OCI-LY1 (cell line): ENCODE results near the gene CACFD1.

Source experiments
- H2AFZ ChIP-seq: fragments of 200-600 bp; sonication (generic), shearing (Covaris generic); 2 replicates; pipeline ENCODE4 v1.6.0; 2014; ENCODE audit warnings: antibody characterized with exemption, mild to moderate bottlenecking, low read length
- H3F3A ChIP-seq: fragments of 200-600 bp; sonication (generic), shearing (Covaris generic); 2 replicates; pipeline ENCODE4 v1.6.0; 2014; ENCODE audit warnings: mild to moderate bottlenecking, antibody characterized with exemption, low read length, moderate library complexity; ENCODE audit not compliant: insufficient read depth
- H3K27ac ChIP-seq: fragments of 200-600 bp; sonication (generic); 2 replicates; pipeline ENCODE4 v1.5.1; 2014; ENCODE audit warnings: low read length, mixed run types, mild to moderate bottlenecking, low read depth; ENCODE audit not compliant: poor library complexity, severe bottlenecking
- H3K27me3 ChIP-seq: fragments of 200-600 bp; sonication (generic); 2 replicates; pipeline ENCODE4 v1.6.0; 2014; ENCODE audit warnings: antibody characterized with exemption, mild to moderate bottlenecking, low read length, moderate library complexity; ENCODE audit not compliant: insufficient read depth
- H3K36me3 ChIP-seq: fragments of 200-600 bp; sonication (generic); 2 replicates; pipeline ENCODE4 v1.6.1; 2014; ENCODE audit warnings: mild to moderate bottlenecking, antibody characterized with exemption, low read length, moderate library complexity, mixed read lengths; ENCODE audit not compliant: insufficient read depth
- H3K4me1 ChIP-seq: fragments of 200-600 bp; sonication (generic); 2 replicates; pipeline ENCODE4 v1.5.1; 2014; ENCODE audit warnings: mild to moderate bottlenecking, low read length, moderate library complexity; ENCODE audit not compliant: insufficient read depth, severe bottlenecking
- H3K4me2 ChIP-seq: fragments of 200-600 bp; sonication (generic), shearing (Covaris generic); 2 replicates; pipeline ENCODE4 v1.6.1; 2014; ENCODE audit warnings: low read length
- H3K4me3 ChIP-seq: fragments of 200-600 bp; sonication (generic); 2 replicates; pipeline ENCODE4 v1.5.1; 2014; ENCODE audit warnings: low read length, low read depth, mild to moderate bottlenecking, mixed read lengths; ENCODE audit not compliant: poor library complexity, severe bottlenecking
- H3K79me2 ChIP-seq: fragments of 200-600 bp; shearing (Covaris generic); 2 replicates; pipeline ENCODE4 v1.6.1; 2016; ENCODE audit warnings: mixed run types, low read length, mixed read lengths; ENCODE audit not compliant: insufficient read depth
- H3K9ac ChIP-seq: fragments of 200-600 bp; sonication (generic), shearing (Covaris generic); 2 replicates; pipeline ENCODE4 v1.6.1; 2014; ENCODE audit warnings: mild to moderate bottlenecking, low read length, mixed read lengths
- H3K9me2 ChIP-seq: fragments of 200-600 bp; sonication (generic), shearing (Covaris generic); 2 replicates; pipeline ENCODE4 v1.6.1; 2014; ENCODE audit warnings: low read depth, mild to moderate bottlenecking, low read length, mixed read lengths
- H3K9me3 ChIP-seq: fragments of 200-600 bp; shearing (Covaris generic); 2 replicates; pipeline ENCODE4 v1.6.1; 2014; ENCODE audit warnings: low read length, mixed read lengths
- H4K20me1 ChIP-seq: fragments of 200-600 bp; sonication (generic), shearing (Covaris generic); 2 replicates; pipeline ENCODE4 v1.6.0; 2016; ENCODE audit warnings: mild to moderate bottlenecking, low read length; ENCODE audit not compliant: insufficient read depth
- CTCF ChIP-seq: fragments of 200-600 bp; sonication (generic), shearing (Covaris generic); IDR thresholded peaks from 2 replicates; pipeline ENCODE4 v1.5.1; 2017; ENCODE audit warnings: mild to moderate bottlenecking, antibody characterized with exemption, low read length, moderate library complexity, mixed read lengths
- EZH2 ChIP-seq: fragments of 200-600 bp; sonication (generic), shearing (Covaris generic); IDR thresholded peaks from 2 replicates; pipeline ENCODE4 v1.8.0; 2017; ENCODE audit warnings: borderline replicate concordance, mixed run types, mild to moderate bottlenecking, antibody characterized with exemption, low read length, moderate library complexity, mixed read lengths

Gene CACFD1

DNA sequence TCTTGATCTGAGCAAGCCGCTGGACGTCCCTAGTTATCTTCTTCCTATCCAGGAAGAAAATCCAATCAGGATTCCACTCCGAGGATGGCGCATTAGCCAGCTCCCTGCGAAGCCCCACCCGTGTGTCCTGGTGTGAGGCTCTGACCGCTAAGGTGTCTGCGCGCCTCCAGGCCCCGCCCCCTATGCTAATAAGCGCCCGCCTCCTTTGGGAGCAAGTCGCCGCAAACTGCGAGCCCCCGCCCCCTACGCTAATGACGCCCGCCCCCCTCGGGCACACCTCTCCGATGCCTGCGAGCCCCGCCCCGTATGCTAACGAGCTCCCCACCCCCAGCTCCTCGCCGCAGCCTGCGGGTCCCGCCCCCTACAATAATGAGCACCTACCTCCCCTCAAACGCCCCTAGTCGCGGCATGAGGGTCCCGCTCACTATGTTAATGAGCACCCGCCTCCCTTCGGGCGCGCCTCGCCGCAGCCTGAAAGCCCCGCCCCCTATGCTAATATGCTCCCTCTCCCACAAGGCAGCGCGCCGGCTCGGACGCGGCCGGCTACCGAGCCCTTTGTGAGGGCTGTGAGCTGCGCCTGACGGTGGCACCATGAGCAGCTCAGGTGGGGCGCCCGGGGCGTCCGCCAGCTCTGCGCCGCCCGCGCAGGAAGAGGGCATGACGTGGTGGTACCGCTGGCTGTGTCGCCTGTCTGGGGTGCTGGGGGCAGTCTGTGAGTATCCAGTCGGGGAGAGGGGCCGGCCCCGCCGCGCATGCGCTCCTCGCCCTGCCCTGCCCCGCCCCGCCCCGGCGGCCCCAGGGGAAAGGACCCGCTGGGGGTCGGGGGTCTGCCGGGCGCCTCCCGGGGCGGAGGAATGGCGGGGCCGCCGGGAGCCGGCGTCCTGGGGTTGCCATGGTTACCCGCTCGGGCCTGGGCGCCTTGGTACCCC lies at the start of gene CACFD1:
TSS of gene CACFD1 (plus strand) at position 503 of the 929 bp plus-strand sequence. CDS start at position 592, 89 bp downstream.
- peak within 1 kb of the TSS; percentile 65 for H3K9ac ChIP-seq
- no peak within 1 kb of the TSS for H2AFZ ChIP-seq
- peaks cover 3% of the 10 kb centered on the region; the same call in 1 of the 2 replicates for H3K27me3 ChIP-seq
- no peaks in the 10 kb centered on the region for H3K79me2 ChIP-seq
- H3K4me3 ChIP-seq: peak within 1 kb of the TSS; percentile 65
- H3F3A ChIP-seq: no peaks in the 10 kb centered on the region
- peaks cover 13% of the 10 kb centered on the region for H3K4me1 ChIP-seq
- no peaks in the 10 kb centered on the region for H4K20me1 ChIP-seq
- peak within 1 kb of the TSS; percentile 66 for H3K4me2 ChIP-seq
- no peaks in the 10 kb centered on the region for H3K9me3 ChIP-seq
- peak within 1 kb of the TSS; percentile 8 for H3K27ac ChIP-seq
- H3K36me3 ChIP-seq: no peaks in the 10 kb centered on the region
- no peaks in the 10 kb centered on the region for H3K9me2 ChIP-seq
- TF ChIP-seq EZH2: no peak
- TF ChIP-seq CTCF: no peak

GRCh38 chr9:133415170-133415569 lies 44.6 kb upstream of the CACFD1 start:
- H4K20me1 ChIP-seq: no peaks in the 10 kb centered on the region
- H3K36me3 ChIP-seq: peaks cover 59% of the 10 kb centered on the region
- no peak for TF ChIP-seq EZH2
- no peak for TF ChIP-seq CTCF
- no peaks in the 10 kb centered on the region for H3K27me3 ChIP-seq
- no peaks in the 10 kb centered on the region for H3F3A ChIP-seq
- no peak overlapping the region for H2AFZ ChIP-seq
- no peaks in the 10 kb centered on the region for H3K9me3 ChIP-seq
- peaks cover 22% of the 10 kb centered on the region for H3K79me2 ChIP-seq
- H3K4me3 ChIP-seq: no peak overlapping the region
- no peak overlapping the region for H3K9ac ChIP-seq
- no peaks in the 10 kb centered on the region for H3K9me2 ChIP-seq
- peaks cover 35% of the 10 kb centered on the region for H3K4me1 ChIP-seq
- no peak overlapping the region for H3K27ac ChIP-seq
- H3K4me2 ChIP-seq: peak overlapping the region; percentile 95; the same call in 1 of the 2 replicates

- H3K4me3 ChIP-seq: peak within 1 kb of the TSS; percentile 90
- H3K4me1 ChIP-seq: peaks cover 41% of the 10 kb centered on the region
- H3K4me2 ChIP-seq: peak within 1 kb of the TSS; percentile 95
- H3K9ac ChIP-seq: peak within 1 kb of the TSS; percentile 90
- no peaks in the 10 kb centered on the region for H3K9me2 ChIP-seq
- TF ChIP-seq CTCF: no peak
- TF ChIP-seq EZH2: no peak
- H3F3A ChIP-seq: no peaks in the 10 kb centered on the region
- H3K36me3 ChIP-seq: peaks cover 36% of the 10 kb centered on the region
- peaks cover 22% of the 10 kb centered on the region for H3K79me2 ChIP-seq
- no peaks in the 10 kb centered on the region for H3K9me3 ChIP-seq
- no peaks in the 10 kb centered on the region for H3K27me3 ChIP-seq
- H4K20me1 ChIP-seq: no peaks in the 10 kb centered on the region
- peak within 1 kb of the TSS; percentile 15; the same call in 1 of the 2 replicates for H2AFZ ChIP-seq
- peak within 1 kb of the TSS; percentile 62 for H3K27ac ChIP-seq
These were observed 42.0 kb upstream of the CACFD1 start, which contains the start of gene REXO4 for GRCh38 chr9:133417541-133418461. Gene REXO4 (minus strand): TSS chr9:133418010. CDS start chr9:133417844, 166 bp downstream.
